Stimulated activated CD4-positive, alpha-beta T cell treated with anti-CD3 and anti-CD28 coated beads, Interleukin-1b, Interleukin-23, amount 100 ng/mL, for 24 hours (primary cell): Measurements from ENCODE around the gene PITX2.

Experiments
- DNase-seq, 4 experiments: peaks; one replicate each; pipeline ENCODE4 v3.0.0-alpha.2; 2020; ENCODE audit warnings: low read depth in 4 of 4, low spot score in 1 of 4

PITX2 gene

DNA sequence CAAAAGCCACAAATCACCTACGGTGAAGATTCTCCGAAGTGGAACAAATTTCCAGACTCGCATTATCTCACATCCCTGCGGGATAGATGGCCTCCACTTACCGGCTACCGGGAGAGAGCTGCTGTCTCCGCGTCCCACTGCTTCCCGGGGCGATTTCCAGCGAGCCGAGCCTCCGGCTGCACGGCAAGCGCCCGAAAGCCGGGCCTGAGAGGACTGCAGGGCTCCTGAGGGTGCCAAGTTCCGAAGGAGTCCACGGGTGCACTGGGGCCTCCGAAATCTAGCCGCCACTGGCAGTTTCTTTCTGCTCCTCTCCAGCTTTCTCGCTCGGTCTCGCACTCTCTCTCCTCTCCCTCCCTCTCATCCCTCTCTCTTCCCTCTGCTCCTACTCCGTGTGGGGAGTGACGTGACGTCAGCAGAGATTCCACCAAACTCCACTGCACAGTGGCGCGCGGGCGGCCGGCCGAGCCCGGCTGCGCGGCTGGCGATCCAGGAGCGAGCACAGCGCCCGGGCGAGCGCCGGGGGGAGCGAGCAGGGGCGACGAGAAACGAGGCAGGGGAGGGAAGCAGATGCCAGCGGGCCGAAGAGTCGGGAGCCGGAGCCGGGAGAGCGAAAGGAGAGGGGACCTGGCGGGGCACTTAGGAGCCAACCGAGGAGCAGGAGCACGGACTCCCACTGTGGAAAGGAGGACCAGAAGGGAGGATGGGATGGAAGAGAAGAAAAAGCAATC, 14.0 kb upstream of the PITX2 start:
- no peak for DNase-seq

DNA sequence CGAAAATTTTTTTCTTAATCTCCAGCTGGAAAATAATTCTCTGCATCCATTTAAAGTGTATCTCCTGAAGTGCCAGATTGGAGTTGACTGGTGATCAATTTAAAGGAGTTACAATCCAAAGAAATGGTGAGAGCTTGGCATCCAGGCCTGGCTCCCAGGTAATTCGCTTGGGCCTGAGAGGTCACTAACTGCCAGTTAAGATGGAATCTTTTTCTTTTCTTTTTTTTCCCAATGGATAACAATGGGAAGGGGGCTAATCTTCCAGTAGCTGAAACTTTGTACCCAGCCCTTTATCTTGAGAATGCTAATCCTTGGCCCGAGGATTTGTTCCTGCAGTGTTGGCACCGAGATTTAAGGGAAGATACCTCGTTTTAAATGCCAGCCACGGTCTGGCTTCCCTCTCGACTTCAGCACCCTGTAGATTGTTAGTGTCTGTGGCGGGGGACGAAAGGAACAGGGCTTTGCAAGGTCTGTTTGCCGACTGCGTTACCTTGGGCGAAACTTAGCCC, 13.3 kb upstream of the PITX2 start:
- no peak for DNase-seq

DNA sequence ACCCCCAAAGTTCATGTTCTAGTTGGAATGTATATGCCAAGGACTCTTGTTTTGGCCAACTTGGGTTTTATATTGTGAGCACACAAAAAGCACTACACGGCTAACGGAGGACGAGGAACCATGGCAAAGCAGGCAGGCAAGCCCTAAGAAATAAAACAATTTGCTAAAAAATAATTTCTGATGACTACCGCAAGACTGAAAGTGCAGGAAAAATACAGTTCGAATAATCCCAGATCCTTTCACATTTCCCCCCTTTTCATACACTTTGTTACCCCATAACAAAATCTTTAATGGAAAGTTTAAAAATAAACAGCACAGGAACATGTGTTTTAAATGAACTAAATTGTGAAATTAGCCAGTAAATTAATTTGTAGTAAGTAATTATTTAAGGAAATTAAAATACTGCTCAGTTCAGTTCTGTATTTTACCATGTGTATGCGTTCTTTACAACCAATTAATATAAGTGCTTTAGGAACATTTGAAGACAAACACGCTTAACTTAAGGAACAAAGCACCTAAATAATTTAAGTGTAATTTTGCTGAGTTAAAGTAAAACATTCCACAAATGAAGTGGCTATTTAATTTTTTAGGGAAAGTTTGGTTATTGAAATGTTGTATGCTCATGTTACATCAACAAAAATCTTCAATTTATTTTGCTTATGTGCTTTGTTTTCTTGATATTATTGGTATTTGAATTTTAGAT, 12.4 kb upstream of the PITX2 start:
- DNase-seq, result no peak

DNA sequence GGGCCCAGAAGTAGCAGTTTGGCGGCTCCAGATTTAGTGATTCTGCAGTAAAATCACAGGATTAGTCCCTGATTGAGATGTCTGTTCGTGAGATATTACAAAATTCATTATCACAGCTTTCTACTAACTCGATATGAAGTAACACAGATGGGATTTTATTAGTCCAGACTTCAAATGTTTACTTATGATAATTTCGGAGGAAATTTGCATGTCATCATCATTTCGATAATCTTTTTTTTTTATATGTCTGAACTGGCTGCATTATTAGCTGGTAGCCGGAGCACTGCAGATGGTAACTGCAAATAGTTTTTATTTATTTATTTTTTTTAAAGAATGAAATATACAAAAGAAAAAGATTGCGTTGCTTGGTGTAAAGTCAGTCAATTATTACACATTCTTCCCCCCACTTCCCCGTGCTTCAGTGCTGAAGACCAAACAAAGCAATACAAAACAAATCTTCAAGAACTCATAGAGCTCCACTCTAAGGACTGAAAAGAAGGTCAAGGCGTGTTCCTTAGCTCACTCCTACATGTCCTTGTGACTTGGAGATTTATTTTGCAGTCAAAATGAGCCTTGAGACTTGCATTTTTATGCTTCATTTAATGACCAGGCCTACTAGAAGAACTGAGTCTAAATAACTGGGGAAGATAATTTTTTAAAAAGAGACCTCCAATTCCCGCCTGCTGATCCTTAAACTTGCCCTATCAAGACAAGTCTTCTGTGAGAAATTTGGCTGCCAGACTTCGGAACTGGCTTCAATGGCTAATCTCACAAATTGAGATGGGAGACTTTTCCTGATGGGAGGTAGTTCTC, 11.7 kb upstream of the PITX2 start:
- DNase-seq, result no peak

DNA sequence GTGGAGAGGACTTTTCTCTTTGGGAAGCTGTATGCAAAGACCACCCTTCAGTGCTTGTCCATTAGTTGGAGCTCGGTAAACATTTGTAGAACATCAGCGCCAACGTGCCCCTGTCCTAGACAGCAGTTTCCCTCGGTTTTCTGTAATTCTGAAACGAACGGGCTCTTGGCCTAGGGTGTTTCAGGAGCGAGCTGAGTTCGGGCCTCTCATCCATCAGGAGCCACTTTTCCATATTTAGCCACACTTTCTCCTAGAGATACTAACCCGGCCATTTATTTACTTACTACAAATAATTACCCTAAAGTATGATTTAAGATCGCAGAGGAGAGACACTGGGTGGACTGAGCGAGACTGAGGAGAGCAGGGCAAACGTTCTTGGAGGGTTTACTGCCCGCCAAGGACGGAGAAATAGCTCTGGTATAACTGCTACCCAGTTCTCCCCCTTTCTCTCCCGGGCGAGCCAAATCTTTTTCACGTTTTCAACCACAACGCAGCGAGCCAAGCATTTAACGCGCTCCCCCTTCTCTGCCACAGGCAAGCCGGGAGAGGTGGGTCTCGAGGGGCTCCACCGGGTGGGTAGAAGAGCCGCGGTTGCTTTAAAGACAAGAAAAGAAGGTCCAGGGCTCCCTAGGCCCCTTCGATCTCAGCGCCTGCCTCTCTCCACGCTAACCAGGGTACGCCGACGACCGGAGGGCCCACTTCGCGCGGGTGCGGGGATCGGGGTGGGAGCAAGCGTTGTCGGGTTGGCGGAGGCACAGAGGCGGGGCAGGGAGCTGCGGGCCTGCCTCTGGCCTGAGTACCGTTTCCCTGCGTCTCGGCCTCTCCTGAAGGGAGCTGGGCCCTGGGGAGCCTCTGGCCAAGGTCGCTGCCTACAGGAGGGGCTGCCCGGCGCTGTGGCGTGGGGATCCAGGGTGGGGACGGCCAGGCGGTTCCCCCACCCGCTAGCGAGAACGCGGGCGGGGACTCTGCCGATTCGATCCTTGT, 10.8 kb upstream of the PITX2 start:
- no peak for DNase-seq

DNA sequence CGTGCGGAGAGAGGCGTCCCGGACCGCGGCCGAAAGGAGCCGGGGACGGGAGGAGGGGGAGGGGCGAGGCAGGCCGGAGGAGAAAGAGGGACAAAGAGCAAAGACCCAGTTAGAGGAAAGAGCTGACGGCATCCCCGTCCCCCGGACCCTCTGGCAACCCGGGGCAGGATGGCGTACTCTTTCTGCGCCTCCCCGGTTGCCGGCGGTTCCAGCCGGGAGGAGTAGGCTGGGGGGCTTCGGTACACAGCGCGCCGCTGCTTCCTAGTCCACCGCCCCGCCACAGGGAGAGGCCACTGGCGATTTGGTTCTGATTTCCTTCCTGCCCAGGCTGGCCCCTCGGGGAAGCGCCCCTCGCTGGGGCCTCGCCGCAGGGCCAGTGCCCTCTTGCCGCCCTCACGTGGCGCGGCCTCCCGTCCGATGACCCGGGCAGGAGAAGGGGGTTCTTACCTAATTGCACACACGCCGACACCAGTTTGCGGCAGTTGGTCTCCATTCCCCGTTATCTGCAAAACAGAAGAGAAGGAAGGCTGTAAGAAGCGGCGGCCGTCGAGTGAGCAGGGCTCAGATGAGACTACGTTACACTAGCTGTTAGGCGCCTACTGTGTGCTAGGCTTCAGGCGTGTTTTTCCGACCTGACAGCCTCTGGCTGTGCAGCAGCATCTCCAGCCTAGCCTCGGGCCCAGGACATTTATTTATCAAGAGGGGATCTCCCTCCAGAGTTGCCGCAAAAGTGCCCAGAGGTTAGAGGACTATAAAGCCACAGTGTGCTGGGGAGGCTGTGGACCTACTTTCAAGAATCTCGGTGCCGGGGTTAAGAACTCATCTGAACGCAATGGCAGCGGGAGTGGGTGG, 9.9 kb upstream of the PITX2 start:
- no peak for DNase-seq

DNA sequence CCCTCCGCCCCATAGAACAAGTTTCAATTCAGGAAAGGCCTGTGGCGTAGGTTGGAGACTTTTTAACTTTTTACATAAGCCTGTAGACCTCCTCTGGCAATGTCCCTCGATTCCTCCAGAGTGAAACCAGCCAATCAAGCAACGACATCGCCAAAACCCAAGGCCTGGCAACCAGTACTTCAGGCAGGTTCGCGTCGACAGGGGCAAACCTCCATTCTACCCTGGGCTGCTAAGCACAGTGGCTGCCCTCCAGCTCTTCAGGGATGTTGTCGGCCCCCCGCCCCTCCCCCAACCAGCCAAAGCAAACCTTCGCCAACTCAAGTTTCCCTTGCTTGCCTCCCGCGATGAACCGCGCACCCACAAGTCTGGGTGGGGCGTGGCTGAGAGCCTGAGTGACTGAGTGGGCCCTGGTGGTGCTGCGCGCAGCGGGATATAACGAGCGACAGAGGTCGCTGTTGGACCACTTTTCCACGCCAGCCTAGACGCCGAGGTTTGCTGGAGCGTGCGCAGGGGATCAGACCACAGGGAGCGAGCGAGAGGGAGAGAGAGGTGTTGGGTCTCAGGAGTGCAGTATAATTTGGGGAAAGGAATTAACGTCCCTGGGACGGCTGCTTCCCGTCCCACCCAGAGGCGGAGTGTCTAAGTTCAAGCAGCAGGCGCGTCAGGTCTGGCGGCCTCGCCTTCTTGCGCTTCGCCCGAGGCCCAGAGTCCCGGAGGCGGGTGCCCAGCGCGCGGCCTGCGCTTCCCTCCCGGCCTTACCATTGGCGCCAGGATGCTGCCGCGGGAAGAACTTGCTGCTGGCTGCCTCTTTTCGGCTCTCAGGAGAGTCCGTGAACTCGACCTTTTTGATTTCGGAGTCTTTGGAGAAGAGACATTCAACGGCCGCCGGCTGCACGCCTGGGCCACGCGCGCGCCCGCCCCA, 9.0 kb upstream of the PITX2 start:
- peak in 1 of 4 experiments; percentile 31 for DNase-seq

DNA sequence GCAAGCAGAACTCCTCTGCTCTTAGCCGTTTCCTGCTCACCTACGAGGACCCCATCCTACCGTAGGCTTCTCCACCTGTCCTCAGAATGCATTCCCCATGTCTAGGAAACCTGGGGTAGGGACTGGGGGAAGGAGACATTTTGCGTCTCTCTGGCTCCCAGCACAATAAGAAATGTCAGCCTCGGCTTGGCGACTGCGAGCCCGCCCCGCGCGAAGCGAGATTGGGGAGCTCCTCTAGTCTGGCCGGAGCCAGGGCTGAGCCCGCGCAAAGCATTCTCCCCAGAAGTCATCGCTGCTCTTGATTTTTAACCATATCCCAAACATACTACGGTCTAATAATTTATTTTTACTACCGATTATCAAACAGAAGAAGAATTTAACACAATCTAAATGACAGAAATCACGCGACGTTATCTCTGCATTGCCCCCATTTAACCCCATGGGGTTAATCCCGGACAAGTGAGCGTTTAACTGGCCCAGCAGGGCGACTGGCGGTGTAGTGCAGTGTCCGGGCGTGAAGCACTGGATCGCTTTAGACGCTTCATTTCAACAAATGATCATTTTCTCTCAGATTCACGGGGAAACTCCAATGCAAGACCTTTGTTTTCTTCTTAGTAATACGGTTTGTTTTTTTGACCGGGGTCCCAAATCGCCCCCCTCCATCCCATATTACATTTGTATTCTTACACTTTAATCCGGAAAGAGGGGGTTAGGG, 8.0 kb upstream of the PITX2 start:
- DNase-seq, result no peak

DNA sequence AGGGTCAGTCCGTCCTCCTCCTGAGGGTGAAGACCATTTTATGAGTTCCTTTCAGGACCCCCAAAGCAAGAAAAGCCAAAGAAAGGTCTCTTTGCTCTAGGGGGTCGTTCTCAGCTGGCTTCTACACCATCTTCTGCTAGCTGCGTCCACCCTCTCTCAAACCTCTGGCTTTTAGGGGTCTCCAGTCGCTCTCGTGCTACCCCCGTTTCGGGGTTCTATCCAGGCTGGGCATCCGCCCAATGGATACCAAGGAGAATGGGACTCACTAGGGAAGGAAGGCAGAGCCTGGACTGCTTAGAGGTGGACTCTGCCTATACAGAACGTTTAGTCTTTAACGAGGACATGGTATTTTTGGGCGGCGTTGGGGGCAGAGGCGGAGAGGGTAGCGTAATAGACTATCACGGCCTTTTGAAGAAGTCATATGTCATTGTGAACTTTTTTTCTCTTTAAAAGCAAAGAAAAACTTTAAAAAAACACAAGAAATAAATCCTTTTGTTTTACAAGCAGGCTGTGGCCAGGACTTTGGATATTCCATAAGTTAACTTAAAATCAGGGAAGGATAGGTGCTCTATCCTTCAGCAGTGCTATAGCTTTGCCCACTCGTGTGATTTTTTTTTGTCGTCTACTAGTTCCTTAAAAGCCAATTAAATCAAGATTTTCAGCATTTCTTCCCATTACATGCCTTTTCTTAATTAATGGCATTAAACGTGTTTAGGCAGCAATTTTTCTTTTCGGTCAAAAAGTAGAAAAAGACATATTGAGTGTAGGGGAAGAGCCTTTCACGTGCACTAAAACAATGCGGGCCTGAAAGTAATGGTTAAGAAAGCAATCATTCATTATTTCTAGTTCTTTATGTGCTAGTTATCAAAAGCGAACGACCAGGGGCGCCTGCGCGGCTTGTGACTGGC, 7.2 kb upstream of the PITX2 start:
- no peak for DNase-seq

DNA sequence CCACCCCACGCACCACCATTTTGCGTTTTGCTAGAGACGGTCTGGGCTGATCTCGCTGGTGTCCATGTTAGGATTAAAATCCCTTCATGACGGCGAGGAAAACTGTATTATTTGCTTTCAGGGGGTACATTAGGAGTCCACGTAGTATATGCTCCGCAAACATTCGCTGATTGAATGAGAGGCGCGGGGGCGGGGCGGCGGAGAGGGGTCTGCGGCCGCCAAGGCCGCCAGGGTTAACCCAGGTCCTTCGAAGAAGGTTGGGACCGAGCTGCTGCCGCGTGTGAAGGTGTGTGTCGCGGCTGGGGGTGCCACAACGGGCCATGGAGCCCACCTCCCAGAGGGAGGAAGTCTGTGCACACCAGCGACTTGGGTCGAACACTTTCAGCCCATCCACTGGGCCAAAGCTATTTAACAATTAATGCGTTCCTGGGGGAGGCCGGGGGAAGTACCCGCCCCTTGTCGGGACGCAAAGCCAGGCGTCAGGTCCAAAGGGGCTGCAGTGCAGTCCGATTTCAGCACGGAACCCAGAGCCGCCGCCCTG, 6.4 kb upstream of the PITX2 start:
- no peak for DNase-seq

DNA sequence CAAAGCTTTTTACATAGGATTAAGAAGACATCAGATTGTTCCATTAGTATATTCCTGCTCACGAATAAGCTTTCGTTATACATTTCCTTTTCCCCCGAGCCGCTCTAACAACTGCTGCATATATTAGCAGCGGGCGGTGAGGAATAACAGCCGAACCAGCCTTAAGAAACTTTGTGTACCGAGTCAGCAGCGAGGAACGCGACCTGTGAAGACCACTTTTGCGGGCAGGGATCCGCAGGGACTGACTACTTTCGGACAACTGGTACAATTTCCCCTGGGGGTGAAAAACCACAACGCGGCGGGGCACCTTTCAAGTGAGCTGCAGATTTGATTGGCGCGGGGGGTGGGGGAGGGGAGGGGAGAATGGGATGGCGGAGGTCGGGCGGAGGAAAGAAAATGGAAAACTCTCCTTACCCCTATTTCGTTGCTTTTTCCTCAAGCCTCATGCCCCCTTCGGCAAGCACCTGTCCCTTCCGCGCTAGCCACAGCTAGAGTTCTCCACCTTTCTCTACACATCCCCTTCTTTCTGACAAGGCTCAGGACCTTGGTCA, 5.9 kb upstream of the PITX2 start:
- DNase-seq, result no peak

DNA sequence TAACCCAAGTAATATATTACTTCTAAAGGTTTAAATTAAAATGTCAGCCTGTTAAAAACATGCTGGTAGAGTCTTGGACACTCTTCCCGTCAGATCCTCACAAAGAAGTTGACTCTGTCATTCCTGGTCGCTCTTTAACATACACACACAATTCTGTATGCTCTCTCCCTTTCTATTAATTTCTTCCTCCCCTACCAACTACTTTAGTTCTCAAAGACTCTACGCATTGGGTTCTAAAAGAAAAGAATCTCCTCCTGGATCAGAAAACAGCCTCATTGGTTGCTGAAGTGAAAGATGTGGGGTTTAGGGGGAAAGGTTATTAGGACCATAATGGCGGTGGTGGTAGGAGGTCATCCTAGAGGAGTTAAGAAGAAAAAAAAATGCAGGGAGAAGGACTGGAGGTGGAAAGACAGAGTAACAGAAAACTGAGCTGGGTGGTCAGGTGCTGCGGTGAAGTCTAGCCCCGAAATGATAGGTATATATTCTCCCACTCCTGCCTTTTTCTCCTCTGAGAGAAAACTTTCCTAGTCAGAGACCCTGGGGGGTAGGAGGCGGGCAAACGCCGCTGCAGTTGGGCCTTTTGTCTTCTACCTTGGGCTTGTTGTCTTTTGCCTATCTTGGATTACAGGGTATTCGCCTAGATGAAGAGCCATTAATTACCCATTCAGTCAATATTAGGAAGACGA, 5.2 kb upstream of the PITX2 start:
- no peak for DNase-seq

DNA sequence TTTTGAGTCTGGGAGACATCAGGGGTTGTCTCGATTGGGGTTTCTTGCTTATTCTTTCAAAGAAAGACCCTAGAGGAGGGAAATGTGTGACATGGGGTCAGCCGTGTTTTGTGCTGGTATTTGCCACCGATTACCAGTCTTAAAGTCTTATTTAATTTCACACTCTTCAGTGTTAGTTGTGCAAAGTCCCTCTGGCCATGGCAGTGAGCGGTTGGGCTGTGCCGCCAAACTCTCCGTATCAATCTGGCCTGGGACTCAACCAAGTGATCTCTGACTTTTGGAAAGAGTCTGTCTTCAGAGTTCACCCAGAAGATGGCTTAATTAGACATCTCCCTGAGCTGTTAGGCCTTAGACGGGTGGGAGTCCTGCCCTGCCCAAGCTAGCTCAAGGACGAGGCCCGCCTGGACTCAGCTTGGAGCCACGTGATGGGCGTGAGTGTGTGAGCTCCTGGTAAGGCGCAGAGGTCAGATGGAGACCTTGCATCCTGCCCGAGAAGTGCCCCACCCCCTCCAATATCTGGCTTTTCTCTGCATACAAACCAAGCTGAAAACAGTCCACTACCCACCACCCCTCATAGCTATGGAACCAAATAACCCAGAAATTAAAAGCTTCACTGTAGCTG, 3.8 kb upstream of the PITX2 start:
- DNase-seq, result no peak

DNA sequence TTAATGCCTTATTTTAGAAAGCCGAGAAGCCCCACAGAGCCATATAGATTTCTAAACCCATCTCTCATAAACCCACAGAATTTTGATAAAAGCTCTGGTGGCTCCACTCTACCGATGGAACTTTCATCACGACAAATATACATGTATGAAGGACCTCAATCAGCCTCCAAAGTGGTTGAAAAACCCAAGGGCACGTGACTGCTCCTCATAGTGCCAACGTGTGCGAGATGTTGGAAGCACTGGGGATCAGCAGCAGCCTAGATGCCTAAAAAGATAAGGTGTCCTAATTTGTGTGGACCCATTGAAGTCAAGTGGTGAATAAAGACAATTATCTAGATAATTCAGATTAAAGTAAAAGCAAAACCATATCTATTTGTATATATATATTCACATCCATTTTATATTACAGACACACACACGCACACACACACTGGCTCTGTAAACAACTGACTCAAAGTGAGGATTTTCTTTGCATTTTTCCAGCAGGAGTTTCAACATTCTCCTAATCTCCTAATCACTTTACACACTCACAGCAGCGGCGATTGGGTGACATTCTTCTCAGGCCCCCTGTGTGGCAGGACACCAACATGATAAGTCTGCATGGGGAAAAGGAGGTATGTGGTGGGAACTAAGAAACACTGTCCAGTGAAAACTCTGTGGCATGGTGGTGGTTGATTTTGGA, 2.8 kb upstream of the PITX2 start:
- no peak for DNase-seq
